GM18517 (cell line): ENCODE results near the gene POU6F2.
"Not testable (repeated sequence)": the region's sequence is repeated elsewhere in the genome, so short reads cannot be mapped to it uniquely, and the experiment has no call there.

Source experiments
- ATAC-seq: cut with Tn5 transposase; IDR thresholded peaks from one replicate; pipeline ENCODE4 v1.9.1; 2021; ENCODE audit warnings: mild to moderate bottlenecking, moderate library complexity; ENCODE audit not compliant: unreplicated experiment

POU6F2 gene, protein sequence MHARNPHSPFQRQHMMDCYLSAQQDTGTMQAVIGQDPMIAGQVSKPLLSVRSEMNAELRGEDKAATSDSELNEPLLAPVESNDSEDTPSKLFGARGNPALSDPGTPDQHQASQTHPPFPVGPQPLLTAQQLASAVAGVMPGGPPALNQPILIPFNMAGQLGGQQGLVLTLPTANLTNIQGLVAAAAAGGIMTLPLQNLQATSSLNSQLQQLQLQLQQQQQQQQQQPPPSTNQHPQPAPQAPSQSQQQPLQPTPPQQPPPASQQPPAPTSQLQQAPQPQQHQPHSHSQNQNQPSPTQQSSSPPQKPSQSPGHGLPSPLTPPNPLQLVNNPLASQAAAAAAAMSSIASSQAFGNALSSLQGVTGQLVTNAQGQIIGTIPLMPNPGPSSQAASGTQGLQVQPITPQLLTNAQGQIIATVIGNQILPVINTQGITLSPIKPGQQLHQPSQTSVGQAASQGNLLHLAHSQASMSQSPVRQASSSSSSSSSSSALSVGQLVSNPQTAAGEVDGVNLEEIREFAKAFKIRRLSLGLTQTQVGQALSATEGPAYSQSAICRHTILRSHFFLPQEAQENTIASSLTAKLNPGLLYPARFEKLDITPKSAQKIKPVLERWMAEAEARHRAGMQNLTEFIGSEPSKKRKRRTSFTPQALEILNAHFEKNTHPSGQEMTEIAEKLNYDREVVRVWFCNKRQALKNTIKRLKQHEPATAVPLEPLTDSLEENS

DNA sequence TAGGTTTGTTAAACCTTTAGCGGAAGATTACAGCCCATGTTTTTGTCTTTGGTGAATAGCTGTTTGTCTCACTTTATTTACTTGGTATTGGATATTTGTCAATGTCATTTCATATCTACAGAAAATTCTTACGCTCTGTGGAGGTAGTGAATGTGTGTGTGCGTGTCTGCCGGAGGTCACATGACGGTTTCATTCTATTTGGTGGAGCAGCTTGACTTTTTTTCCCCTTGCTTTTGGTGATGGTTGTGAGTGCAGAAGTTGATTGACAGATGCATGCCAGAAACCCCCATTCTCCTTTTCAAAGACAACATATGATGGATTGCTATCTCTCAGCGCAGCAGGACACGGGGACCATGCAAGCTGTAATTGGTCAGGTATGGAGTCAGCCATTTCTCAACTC lies at the start of gene POU6F2:
Gene POU6F2, plus strand, starts transcription at position 225 of the 400 bp plus-strand sequence. Its CDS starts 45 bp downstream, at position 270.
- ATAC-seq = no peak

DNA sequence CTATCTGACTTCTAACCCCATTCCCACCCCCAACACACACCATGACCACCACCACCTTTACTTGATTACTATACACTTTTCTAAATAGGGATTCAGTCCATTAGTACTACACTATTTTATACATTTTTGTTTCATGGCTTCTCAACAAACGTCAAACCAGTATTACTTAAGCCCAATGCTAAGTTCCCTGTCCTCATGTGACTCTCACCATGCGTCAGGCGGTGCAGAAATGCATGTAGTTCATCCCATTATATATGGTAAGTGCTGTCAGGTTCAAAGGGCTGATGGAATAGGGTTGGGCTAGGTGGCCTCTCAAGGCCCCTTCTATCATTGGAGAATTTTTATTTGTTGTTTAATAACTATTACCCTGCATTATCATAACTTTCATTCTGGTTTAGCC lies 49.2 kb upstream of the POU6F2 start:
- no peak for ATAC-seq

DNA sequence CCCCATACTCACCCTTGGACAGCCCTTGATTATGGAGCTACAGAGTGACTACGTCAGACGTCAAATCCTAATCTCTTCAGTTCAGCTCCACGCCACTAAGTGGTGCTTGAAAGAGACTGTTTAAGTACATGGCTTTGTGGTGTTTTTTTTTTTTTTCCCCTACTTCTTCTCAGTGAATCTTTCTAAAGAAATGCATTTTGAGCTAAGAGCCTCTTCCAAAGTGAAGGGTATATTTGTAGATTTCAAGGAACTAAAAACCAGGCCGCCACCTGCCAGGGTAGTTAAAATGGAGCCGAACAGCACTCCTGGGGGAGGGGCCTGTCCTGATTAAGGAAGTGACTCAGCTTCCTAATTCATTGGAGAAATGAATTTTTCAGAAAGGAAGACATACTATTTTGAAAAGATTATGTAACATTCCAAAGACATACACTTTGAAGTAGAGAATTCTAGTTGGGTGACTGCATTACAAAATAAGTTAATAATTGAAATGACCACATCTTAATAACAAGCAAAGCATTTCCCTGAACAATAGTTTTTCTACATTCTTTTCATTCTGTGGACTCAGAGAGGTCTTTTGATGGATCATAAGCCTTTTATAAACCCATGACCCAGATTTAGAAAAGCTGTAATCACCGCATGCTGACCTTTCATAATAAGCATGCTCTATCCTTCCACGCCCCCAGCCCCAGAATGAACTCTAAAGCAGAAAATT lies 48.1 kb upstream of the POU6F2 start:
- no peak for ATAC-seq

DNA sequence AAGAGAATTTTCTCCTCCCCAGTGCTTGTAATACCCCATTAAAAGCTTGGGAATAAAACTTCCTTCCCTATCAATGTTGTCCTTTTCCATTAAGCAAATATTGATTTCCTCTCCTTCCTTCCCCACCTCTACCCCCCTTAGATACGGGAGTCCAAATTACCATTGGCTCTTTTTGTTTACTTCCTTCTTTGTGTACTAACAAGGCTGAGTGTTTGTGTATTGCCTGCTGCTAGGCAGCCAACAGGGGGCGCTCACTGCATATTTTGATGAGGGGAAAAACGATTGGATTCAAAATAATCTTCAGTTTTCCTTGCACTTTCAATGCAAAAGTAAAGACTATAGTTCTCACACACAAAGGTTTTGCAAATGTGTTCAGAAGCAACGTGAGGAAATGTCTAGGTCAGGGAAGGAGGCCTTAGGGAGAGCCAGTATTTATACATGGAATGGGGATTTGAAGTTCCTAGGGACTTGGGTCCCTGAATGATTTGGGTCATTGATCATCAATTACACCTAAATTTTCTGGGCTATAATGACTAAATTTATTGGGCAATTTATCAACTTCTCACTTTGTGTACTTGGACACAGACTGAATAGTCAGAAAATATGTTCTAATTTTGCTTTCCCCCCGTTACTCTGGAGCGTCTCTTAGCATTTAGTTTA lies 45.1 kb upstream of the POU6F2 start:
- ATAC-seq = peak; percentile 85

DNA sequence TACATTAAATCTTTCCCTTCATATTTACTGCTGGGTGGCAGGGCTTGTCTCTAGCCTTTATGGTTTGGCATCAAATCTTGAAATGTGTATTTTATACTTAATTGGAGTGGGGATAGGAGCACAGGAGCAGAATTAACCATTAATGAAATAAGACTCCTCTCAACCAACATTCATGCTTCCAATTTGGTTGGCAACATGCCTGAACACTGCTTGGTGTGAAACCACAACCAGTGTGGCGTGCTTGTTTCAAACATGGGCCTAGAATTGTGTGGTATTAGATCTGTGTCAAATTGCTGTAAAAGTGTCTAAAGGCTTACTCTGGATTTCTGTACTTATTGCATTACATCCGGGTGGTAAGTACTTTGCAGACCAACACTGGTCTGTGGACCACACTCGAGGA lies 43.7 kb upstream of the POU6F2 start:
- ATAC-seq = no peak

DNA sequence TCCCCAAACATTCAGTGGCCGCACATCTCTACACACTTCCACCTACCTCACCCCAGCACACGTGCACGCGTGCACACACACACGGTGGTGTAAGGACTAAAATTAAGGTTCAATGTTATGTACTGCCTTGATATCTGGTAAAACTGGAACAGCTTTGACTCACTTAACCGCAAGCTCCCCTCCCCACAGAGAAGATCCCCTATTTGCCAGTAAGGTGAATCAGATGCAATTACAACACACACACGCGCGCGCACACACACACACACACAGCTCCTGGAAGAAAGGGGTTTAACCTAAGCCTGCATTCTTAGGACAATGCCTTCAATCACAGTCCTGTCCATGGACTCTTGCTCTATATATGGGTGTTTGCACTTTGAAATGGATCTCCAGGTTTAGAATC lies 43.2 kb upstream of the POU6F2 start:
- no peak for ATAC-seq

DNA sequence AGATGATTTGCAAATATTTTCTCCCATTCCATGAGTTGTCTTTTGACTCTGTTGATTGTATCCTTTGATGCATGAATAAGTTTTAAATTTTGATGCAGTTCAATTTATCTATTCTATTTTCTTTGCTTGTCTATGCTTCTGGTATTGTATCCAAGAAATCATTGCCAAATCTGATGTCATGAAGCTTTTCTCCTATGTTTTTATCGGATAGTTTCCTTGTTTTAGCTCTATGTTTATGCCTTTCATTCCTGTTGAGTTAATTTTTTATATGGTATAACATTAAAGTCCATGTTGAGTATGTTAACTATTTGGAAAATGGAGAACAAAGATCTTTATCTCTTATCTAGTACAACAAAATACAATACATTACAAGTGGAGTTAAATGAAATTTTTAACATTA lies 41.1 kb upstream of the POU6F2 start:
- no peak for ATAC-seq

DNA sequence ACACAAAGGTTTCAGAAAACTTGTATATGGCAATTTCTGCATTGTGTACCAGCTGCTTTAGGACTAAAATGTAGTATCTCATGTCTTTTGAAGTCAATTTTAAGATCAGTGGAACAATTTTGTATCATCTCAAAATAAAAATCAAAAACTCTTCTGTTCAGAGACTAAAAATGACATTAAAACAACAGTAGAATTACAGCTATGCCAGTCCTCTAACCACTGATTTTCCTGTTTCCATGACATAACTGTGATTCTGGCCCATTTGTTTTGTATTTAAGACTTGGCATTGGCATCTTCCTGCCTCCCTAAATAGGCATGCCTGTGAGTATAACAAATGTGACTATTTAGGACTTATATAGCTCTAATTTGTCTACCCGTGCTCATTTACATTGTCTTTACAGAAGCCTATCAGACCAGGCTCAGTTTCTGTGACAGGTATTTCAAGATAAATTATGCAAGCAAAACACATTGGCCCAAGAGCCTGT lies 39.7 kb upstream of the POU6F2 start:
- no peak for ATAC-seq

DNA sequence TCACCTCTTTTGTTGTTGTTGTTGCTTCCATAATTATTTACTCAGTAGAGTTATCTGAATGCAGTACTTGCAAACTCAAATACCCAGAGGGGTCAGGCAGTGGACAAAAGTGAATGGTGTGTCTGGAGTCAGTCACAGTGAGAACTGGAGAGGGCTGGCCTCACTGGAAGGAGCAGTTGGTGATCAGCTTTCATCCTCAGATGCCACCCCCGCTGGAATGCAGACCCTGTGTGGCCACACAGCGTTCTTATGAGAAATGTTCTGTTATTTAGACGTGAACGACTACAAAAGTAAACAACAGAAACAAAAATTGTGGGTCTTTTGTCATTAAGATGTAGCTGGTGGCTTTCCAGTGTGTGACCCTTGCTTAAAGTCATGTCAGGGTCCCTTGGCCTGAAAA lies 39.1 kb upstream of the POU6F2 start:
- no peak for ATAC-seq

DNA sequence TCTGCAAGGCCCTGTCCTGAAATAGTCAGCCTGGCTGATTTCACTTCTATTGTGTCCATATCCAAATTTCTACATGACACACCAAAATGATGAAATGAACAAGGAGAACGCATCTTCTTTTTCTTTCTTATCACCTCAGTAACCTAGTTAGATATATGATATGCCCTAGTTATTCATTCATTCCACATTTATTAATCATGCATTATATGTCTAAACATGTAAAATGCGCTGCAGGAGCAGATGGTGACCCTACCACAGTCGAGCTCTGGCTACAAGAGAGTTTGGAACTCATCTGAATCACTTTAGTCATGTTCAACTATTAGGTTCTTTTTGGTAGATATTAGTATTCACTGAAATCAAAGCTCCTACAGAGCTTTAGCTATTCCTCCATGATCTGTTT lies 36.9 kb upstream of the POU6F2 start:
- no peak for ATAC-seq

DNA sequence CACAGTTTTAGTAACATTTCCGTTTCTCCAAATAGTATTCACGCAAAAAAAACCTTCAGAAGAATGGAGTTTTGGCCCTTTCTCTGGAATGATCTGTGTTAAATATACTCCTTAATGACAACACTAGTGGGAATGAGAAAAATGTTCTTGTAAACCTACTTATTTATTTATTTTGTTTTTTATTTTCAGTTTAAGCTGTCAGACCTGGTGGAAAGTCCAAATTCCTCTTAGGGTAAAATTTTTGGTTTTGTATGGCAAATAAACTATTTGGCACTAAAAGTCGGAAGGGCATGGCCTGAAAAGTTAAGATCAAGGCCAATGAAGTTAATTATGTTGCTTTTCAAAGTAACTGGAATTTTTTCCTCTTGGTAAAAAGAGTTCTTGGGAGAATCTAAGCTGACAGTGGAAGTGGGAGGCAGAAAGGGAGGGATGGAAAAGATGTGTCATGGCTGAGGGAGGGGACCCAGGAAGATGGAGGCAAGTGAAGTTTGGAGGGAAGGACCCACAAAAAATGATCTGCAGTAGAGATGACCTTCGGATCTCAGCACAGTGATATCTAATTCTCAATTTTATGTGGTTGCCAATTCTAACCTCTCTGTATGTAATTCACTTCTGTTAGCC lies 35.2 kb upstream of the POU6F2 start:
- ATAC-seq = no peak

DNA sequence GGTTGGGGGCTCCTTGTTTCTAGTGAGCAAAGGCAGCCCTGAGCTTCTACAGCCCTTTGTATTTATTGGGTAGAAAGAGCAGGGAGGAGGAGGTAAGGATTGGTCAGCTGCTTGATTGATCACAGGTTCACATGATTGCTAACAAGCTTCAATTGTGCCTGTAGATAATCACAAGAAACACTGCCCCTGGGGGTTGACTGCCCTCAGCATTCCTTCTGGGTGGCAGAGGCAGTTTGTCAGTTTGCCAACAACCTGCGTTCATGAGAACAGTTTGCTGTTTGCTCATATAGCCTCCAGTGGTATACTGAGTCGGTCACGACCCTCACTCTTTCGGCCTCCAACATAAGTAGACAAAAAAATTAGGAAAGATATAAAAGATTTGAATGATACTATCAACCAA lies 30.2 kb upstream of the POU6F2 start:
- not testable (repeated sequence) for ATAC-seq

DNA sequence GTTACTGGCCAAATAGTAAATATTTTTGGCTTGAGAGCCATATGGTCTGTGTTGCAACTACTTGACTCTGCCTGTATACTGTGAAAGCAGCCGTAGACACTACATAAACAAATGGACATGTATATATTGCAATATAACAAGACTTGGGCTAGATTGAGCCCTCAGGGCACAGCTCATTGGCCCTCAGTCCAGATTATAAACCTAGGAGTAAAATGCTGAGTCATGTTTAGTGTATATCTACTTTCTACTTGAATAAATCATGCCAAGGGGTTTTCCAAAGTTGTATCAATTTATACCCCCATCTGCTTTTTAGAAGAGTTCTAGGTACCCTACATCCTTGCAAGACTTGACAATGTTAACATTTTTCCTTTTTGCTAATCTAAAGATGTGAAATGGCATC lies 27.4 kb upstream of the POU6F2 start:
- ATAC-seq = no peak

DNA sequence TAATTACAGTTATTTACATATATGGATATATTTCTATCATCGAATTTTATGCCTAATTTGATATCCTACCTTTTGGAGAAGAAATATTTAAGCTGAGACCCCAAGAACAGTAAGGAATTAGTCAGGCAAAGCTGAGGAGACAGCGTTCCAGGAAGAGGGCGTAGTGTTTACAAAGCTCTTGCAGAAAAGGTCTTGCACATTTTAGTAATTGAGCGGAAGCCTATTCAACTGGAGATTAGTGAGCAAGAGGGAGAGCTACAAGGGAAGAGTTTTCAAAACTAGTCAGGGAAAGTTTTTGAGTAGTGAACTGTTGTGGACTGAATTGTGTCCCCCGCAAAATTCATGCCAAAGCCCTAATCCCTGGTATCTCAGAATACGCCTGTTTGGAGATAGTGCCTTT lies 26.5 kb upstream of the POU6F2 start:
- no peak for ATAC-seq

DNA sequence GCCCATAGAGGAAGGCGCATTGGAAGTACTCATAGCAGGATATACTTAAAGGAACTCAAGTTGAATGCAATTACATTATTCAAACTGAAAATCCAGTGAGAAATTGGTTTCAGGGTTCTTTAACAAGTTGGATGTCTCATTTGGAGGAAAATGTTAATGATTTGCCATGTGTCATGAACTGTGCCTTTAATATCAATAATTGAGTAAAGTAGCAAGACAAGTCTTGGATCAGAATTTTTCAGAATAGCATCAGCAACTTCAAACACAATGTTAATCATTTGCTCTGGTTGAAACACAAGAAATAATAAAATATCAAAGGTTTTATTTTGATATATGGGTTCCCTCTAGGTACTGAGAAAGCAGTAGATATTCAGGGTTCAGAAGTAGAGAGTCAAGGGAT lies 24.5 kb upstream of the POU6F2 start:
- no peak for ATAC-seq

DNA sequence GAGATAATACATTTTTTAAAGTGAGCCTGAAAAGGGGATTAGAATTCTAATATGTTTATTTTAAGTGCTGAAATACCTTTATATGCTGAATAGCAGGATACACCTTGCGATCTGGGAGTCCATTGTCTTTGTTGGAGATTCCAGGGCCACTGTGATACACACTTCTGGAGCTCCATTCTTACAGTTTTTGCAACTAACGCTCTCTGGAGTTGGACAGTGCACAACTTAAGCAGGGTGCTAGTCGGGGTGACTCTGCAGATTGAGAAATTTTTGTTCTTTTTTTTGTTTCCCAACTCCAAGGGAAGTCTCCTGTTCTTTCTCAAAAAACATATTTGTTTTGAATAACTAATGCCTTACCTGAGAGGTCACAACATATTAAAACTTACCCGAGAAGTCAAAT lies 23.7 kb upstream of the POU6F2 start:
- no peak for ATAC-seq

DNA sequence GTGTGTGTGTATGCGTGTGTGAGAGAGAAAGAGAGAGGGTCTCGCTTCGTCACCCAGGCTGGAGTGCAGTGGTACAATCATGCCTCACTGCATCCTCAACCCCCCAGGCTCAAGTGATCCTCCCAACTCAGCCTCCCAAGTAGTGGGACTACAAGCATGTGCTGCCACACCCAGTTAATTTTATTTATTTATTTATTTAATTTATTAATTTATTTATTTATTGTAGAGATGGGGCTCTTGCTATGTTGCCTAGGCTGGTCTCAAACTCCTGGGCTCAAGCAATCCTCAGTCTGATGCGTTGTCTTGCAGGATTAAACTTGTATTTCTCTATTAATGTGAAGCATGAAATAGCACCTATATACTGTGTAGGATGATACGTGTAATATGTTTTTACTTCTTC lies 21.8 kb upstream of the POU6F2 start:
- ATAC-seq = no peak

DNA sequence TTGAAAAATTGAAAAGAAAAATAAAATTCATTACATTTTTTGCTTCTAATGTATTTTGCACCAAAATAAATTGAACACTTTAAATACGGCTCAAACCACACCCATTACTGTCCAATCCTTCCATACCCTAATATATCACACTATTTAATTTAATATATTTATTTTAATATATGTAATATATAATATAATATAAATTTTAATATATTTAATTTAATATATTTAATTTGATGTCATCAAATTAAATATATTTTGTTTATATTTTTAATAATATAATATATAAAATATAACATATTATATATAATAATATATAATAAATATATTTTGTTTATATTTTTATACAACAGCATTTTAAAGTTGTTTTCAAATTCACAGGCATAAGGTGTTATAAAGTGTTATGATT lies 15.7 kb upstream of the POU6F2 start:
- no peak for ATAC-seq

DNA sequence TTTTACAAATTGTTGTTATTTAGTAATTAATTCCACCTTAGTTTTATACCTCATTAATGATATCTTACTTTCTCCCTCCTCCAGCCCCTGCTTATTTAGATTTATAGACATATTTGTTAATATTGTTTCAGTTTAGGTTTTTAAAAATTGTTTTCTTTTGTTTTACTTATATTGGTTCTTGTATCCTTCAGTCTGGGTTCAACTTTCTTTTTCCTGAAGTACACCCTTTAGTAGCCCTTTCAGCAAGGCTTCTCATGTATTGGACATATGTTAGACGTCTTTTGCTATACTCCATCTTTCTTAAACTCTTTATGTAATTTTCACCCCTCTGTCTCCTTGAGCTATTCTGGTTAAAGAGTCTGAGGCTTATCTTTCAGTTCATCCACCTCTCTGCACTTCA lies 12.8 kb upstream of the POU6F2 start:
- ATAC-seq = no peak

DNA sequence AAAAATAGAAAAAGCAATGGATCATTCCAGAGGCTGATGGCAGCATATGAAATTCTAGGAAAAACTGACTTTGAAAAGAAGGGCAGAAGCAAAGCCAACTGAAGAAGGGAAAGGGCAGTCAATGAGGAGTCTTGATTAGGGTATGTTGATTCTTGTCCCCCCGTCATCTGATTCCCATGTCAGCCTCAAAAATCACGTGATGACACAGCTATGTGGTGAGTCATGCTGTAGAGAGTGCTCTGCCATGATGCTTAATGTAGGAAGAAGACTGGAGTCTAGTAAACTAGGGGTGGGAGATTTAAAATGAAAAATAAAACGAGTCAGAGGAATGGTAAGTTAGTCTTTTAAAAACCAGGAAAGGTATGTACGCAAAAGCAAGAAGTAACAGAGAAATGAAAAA lies 3.9 kb upstream of the POU6F2 start:
- no peak for ATAC-seq

DNA sequence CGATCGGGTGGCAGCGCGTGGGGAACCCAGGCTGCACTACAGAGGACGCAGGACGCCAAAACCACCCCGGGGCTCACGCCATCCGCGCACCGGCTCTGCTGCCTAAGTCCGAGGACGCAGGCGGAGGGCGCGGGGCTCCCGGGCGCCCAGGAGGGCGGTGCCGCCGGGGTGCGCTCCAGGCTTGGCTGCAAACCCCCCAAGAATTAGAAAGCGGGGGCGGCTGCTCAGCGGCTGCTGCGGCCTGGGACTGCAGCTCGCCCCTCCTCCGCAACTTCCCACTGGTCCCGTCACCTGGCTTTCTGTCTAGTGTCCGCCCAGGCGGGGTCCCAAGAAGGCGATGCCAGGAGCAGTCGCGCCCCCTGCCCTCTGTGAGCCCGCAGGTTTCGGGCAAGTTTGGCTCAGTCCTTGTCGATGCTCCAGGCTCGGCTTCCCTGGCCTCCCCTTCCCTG lies 1.7 kb upstream of the POU6F2 start:
- no peak for ATAC-seq
